NCI-H1694 (cell line): ENCODE data around the gene YY1.
"Not testable (repeated sequence)": the region's sequence is repeated elsewhere in the genome, so short reads cannot be mapped to it uniquely, and the experiment has no call there.

Experiments used
- DNase-seq: peaks from one replicate; lab custom pipeline; 2025; lab: John Stamatoyannopoulos, UW

The YY1 gene

GRCh38 chr14:100213956-100214769 lies 24.8 kb upstream of the YY1 start:
- DNase-seq: peak; percentile 88

DNA sequence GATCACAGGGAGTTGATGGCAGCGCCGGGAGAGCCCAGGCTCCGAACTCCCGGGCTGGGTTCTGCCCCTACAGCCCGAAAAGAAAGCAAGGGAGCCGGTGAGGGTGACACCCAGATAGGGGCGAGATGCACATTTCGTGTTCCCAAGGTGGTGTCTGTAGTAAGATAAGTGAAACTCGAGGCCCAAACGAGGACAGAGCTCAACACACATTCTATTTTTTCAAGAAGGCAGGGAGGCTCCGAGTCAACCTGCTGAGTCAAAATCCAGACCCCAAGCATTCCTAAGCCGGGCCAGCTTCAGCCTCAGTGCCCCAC lies 24.2 kb upstream of the YY1 start:
- no peak for DNase-seq

DNA sequence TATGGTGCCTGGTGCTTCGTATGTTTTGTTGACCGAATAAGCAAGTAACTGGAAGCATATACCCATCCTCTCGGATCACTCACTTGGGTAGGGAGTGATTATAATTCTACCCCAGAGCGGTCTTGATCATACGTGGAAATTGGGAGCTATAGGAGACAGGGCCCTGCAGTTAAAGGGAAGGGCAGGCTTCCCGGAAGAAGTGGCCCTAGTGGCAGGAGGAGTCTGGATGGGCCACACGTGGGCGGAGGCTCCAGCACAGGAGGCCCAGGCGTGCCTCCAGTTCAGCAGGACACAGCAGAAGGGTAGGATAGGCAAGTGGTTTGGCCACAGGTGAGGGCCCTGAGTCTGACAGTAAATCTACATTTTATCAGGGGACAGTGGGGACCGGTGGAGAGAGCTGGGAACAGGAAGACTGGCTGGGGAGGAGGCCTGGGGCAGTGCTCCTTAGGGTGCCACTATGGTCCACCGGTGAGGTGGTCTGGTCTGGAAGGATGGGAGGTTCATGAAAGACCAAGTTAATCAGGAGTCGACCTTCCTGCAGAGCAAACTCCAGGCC lies 23.5 kb upstream of the YY1 start:
- no peak for DNase-seq

DNA sequence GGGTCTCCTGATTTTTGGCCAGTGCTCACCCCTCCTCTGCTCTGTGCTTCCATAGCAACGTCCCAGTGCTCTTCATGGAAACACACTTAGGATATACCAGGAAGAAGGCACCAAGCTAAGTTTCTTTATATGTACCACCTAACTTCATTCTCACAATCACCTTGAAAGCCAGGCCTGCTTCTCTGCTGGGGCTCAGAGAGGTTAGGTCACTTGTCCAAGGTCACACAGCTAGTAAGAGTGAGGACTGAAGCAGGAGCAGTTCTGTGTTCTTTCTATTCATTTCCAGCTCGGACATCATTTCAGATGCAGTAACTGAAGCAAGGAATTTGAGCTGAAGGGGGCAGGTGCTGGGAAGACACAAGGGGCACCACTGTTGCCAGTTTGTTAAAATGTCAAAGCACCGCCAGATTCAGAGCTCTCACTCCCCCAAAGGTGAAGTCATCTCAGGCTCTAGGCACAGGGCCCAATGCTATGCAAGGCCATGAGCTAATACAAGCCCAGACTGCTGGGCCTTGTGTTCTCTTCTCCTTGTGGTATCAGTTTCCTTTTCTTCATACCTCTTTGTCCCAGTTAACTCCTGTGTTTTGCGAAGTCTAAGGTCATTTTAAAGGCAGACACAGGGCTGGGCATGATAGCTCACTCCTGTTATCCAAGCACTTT lies 19.7 kb upstream of the YY1 start:
- no peak for DNase-seq

DNA sequence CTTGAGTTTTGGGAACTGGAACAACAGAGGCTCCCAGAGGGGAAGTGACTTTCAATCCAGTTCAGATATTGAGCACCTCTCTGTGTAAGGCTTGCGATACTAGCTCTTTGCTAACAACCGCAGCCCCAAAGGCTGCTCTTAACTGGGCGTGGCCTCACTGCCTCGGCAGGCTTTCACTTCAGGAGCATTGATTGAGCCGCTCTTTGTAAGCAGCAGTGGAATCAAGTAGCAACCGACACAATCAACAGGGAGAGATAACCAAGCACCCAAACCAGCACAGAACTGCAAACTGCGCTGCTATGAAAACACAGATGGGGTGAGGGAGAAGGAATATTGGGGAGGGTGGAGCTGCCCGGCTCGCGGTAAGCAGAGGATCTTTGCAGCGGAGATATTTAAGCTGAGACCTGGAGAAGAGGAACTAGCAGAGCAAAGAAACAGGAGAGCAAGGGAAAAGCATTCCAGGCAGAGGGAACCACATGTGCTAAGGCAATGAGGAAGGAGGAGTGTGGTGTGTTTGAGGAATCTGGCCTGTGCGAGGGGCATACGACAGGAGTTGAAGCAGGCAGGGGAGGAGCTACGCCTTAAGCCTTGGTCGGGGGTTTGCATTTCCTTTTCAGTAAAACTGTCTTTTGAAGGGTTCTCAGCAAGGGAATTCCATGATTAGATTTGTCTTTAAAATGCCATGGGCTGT lies 17.3 kb upstream of the YY1 start:
- no peak for DNase-seq

DNA sequence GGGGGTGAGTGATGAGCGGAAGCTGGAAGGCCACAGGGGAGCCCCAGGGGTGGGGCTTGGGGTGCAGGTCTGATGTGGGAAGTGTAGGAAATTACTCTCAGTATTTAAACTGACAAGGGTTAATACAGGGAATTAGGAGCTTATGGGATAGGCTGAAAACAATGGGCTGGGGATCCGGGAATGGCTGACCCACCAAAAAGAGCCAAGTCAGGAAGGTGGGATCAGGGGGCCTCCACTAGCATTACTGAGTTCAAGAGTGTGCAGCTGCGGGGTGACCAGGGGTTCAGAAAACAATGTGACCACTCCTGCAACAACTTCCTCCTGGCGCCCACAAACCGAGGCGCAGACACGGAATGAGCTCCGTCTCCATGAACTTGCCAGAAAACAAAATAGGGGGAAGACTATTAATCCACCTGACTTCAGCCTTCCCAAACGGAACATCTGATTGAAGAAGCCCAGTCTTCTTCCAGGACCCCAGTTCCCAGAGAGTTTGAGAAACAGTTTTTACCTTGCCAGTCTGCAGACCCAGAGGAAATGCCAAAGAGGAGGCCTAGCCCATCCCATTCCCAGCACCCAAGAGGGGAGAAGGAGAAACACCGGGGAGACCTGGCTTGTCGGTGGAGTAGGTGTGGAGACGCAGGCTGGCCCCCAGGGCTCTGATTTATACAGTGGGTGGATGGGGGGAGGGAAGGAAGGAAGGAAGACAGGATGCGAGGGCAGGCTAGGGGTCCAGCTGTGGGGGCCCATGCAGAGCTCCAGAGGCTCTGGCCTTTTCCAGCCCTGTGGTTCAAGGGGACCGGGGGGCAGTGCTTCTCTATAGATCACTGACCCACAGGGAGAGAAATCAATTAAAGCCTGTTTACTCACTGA lies 16.5 kb upstream of the YY1 start:
- DNase-seq: no peak

DNA sequence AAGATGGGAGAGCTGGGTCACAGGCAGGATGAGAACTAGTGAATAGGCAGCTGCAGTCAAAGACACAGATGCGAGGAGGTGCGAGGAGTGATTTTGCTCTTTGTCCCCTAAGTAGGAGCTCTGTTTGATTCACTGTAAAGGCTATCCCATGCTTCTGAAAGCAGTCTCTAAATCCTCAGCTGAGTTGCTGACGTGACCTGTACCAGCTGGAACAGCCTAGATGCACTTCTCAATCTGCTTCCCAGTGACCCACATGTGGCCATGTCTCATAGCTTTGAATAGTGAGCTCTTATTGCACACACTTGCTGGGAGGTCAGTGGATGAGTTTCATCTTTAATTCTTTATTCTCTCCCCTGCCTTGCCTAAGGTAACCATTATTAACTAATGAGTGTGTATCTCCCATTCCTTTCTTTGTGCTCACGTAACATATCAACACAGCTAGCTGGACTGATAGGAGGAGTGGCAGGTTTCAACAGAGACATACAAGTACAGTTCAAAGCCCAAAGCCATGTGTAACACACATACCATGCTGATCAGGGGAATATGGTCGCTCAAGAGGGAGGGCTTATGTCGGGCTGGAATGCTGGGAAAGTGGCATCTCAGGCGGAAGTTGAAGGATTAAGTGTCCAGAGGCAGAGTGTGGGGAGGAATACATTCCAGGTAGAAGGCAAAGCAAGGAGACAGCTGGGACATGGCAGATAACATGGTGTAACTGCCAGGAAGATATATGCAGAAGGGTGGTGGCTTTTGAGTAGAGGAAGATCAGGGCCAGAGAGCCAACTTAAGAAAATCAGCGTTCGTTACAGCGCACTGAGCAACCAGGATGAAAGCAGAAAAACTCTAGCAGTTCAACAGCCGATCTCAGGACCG lies 15.4 kb upstream of the YY1 start:
- no peak for DNase-seq

DNA sequence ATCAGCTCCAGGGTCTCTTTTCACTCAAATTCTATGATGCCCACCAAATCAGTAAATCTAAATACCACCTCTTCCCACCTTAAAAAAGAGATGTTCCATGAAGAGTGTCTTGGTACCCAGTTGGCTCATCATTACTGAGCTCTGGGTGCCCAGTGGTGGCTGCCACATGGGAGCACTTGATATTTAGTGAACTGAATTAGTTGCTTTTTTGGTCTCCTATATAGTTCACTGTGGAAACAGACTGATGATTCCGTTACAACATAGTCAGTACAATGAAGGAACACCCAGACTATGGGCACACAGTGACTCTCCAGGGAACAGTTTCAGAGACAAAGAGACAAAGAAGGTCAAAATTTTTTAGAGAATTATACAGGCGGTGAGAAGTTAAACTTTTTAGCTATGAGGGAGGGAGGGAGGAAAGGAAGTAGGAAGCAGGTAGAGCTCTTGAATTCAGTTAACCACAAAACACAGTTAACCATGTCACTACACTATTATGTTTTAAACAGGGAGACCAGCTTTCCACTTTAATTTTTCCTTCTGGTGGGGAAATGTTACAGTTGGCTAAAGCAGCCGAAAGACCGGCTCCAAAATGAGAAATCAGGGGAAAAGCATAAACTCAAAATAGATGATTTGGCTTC lies 14.6 kb upstream of the YY1 start:
- no peak for DNase-seq

DNA sequence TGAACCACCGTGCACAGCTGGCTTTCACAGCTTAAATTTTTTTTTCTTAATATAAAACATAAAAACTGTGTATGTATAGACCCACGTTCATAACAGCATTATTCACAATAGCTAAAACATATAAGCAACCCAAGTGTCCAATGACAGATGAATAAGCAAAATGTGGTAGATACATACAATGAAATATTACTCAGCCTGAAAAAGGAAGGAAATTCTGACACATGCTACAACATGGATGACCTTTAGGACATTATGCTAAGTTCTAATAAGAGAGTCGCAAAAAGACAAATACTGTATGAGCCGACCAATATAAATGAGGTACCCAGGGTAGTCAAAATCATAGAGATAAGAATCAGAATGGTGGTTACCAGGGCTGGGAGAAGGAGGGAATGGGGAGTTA lies 13.8 kb upstream of the YY1 start:
- DNase-seq: no peak

DNA sequence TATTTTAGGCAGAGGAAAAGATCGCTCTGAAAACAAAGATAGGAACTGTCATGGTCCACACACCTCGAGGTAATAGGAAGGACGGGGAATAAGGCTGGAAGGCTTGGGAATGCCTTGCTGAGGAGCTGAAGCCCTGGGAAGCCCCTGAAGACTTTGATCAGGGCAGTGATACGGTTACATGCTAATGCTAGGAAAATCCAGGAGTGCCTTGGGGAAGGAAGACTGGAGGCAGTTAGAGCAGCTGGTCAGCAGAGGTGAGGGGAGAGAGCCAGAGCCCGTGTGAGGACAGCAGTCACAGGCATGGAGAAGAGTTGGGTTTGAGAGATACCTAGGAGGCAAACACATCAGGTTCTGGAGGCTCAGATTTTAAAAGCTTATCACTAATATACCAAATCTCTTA lies 8.6 kb upstream of the YY1 start:
- DNase-seq: no peak

DNA sequence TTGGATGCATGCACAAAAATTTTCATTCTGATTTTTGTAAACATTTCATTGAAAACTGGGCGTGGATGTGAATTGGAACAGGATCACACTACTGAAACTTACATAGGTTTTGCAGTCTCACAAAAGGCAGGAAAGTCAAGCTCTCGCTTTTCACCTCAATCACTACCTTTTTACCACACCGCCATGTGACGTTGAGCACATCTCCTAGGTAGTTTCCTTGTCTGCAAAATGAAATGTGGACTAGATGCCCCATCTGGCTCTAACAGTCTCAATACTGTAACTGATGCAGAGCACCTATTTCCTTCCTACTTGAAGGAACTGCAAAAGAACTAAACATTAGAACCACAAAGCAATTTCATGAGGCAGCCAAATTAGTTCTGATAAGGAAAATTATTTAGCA lies 4.4 kb upstream of the YY1 start:
- no peak for DNase-seq

DNA sequence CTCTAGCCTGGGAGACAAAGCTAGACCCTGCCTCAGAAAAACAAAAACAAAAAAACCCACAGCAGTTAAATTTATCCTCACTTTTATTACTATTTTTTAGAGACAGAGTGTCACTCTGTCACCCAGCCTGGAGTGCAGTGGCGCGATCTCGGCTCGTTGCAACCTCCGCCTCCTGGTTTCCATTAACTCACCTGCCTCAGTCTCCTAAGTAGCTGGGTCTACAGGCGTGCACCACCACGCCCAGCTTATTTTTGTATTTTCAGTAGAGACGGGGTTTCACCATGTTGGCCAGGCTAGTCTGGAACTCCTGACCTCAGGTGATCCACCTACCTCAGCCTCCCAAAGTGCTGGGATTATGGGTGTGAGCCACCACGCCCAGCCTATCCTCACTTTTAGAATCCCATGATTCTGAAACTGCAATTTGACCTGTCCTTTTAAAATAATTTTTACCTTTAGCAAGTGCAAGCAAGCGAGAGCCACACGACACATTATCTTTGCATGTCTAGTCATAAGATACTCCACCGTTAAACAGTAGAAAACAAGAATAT lies 2.6 kb upstream of the YY1 start:
- DNase-seq: not testable (repeated sequence)

DNA sequence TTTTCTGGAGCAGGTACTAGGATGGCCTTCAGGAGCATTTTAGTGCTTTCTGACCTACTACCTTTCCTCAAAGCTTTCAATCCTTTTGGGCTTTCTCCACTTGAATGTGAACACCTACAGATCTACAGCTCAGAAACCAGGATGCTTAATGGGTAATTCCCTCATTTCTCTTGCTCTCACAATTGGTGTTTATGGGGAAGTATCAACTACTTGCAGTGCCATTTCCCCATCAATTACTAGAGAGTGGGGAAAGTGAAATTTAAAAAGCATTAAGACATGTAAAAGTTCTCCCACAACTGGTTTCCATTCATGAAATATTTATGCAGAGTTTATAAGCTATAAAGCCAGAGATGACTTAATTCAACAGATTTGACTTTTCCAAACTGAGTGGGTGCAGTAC lies 2.1 kb upstream of the YY1 start:
- DNase-seq: no peak

GRCh38 chr14:100237735-100238418 lies 1.1 kb upstream of the YY1 start:
- peak; percentile 59 for DNase-seq

DNA sequence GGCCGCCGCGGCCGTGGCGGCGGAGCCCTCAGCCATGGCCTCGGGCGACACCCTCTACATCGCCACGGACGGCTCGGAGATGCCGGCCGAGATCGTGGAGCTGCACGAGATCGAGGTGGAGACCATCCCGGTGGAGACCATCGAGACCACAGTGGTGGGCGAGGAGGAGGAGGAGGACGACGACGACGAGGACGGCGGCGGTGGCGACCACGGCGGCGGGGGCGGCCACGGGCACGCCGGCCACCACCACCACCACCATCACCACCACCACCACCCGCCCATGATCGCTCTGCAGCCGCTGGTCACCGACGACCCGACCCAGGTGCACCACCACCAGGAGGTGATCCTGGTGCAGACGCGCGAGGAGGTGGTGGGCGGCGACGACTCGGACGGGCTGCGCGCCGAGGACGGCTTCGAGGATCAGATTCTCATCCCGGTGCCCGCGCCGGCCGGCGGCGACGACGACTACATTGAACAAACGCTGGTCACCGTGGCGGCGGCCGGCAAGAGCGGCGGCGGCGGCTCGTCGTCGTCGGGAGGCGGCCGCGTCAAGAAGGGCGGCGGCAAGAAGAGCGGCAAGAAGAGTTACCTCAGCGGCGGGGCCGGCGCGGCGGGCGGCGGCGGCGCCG lies 381 bp downstream of the YY1 start:
- no peak for DNase-seq

GRCh38 chr14:100239840-100240667 lies 1.1 kb downstream of the YY1 start:
- DNase-seq: peak; percentile 78

DNA sequence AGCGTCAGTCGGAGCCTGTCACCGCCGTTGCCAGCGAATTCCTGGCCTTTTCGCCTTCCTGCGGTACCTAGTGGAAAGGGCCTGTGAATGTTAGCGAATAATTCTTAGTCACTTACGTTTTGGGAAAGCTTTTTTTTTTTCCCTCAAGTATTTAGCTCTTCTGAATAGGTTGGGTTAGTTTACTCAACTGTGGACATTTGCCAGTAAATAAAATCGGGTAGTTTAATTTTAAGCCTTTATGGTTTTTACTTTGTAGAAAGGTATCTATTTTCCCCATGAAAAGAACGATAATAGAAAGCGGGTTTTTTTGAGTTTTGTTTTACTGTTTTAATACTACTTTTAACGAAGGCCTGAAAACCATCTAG lies 1.7 kb downstream of the YY1 start:
- DNase-seq: no peak

DNA sequence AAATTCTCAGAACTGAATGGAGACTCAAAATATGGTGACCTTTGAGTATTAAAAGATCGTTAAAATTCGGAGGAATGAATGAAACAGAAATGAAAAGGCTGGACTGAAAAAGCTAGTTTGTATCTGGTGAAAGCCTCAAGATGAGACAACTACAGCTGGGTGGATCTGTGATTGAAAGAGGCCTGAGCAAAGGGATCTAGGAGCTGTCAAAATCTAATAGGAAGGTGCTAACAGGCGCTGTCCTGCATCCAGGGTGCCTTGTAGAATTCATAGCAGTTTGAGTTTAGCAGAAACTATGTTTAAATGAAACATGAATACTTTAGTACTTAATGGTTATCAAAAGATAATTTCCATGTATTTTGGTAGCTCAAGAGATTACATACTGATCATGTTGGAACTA lies 2.3 kb downstream of the YY1 start:
- no peak for DNase-seq
